Chondrocyte (in vitro differentiated cells): ENCODE measurements around the gene RAB3A. TPM values are rescaled to one million over a fixed set of nuclear protein-coding genes. Genes with fewer than 3 reads are reported as not detected.

ENCODE experiments used
- DNase-seq: peaks from one replicate; pipeline ENCODE4 v3.0.0; 2021; ENCODE audit warnings: mixed read lengths, low spot score
- H3K27ac Mint-ChIP-seq: one replicate; pipeline ENCODE4 v1.8.0; 2021; ENCODE audit warnings: mild to moderate bottlenecking, moderate library complexity, mixed read lengths; ENCODE audit not compliant: unreplicated experiment
- H3K27me3 Mint-ChIP-seq: 2 replicates; pipeline ENCODE4 v1.8.0; 2021; ENCODE audit warnings: low read depth, mixed read lengths
- H3K36me3 Mint-ChIP-seq: 2 replicates; pipeline ENCODE4 v1.8.0; 2021; ENCODE audit warnings: low read depth, mixed read lengths
- H3K4me1 Mint-ChIP-seq: 2 replicates; pipeline ENCODE4 v1.8.0; 2021; ENCODE audit warnings: low read depth, mild to moderate bottlenecking, mixed read lengths
- H3K4me3 Mint-ChIP-seq: one replicate; pipeline ENCODE4 v1.8.0; 2021; ENCODE audit warnings: mild to moderate bottlenecking, moderate library complexity, mixed read lengths; ENCODE audit not compliant: unreplicated experiment
- H3K9me3 Mint-ChIP-seq: 2 replicates; pipeline ENCODE4 v1.8.0; 2021; ENCODE audit warnings: low read depth, mixed read lengths
- CTCF ChIP-seq: fragments of 200-600 bp; sonication (generic); IDR thresholded peaks from 2 replicates; pipeline ENCODE4 v1.5.0; 2021; ENCODE audit warnings: antibody characterized with exemption, mild to moderate bottlenecking, moderate library complexity
- total RNA-seq: library from RNA; stranded (reverse); gene quantifications from 3 replicates; pipeline ENCODE4 v1.2.1, GENCODE V29; 2021

RAB3A gene
- total RNA-seq, 1 donor from 2014 or later, result 3.4 TPM

GRCh38 chr19:18176367-18177310 lies 27.2 kb downstream of the RAB3A start:
- TF ChIP-seq CTCF, result no peak
- Mint-ChIP-seq H3K9me3 (no peaks in the 10 kb centered on the region), H3K36me3 (peaks cover 2% of the 10 kb centered on the region), H3K27me3 (peaks cover 7% of the 10 kb centered on the region), H3K4me3 (no peak overlapping the region), H3K27ac (no peak overlapping the region), H3K4me1 (peaks cover 8% of the 10 kb centered on the region)
- no peak for DNase-seq

- Mint-ChIP-seq H3K27ac (no peak overlapping the region), H3K27me3 (peaks cover 7% of the 10 kb centered on the region), H3K4me3 (no peak overlapping the region), H3K36me3 (peaks cover 6% of the 10 kb centered on the region), H3K9me3 (no peaks in the 10 kb centered on the region), H3K4me1 (peaks cover 8% of the 10 kb centered on the region)
- TF ChIP-seq CTCF, result no peak
- no peak for DNase-seq
Observed at GRCh38 chr19:18174983-18175382, 28.9 kb downstream of the RAB3A start.

- H3K4me3 Mint-ChIP-seq, result peak within 1 kb of the TSS; percentile 77
- peaks cover 8% of the 10 kb centered on the region for H3K4me1 Mint-ChIP-seq
- no peaks in the 10 kb centered on the region for H3K9me3 Mint-ChIP-seq
- DNase-seq, result no peak
- peaks cover 7% of the 10 kb centered on the region for H3K27me3 Mint-ChIP-seq
- peaks cover 8% of the 10 kb centered on the region for H3K36me3 Mint-ChIP-seq
- H3K27ac Mint-ChIP-seq, result no peak within 1 kb of the TSS
- TF ChIP-seq CTCF, result peak; percentile 19
Observed at GRCh38 chr19:18173572-18174288, 30.1 kb downstream of the RAB3A start, which contains the start of gene IFI30. TSS of gene IFI30 (plus strand) at chr19:18173813. CDS start at chr19:18173842, 29 bp downstream.

- no peaks in the 10 kb centered on the region for H3K9me3 Mint-ChIP-seq
- H3K36me3 Mint-ChIP-seq, result peaks cover 11% of the 10 kb centered on the region
- peaks cover 8% of the 10 kb centered on the region for H3K4me1 Mint-ChIP-seq
- peak overlapping the region; percentile 77 for H3K4me3 Mint-ChIP-seq
- peaks cover 7% of the 10 kb centered on the region for H3K27me3 Mint-ChIP-seq
- TF ChIP-seq CTCF, result no peak
- no peak overlapping the region for H3K27ac Mint-ChIP-seq
- no peak for DNase-seq
Observed at GRCh38 chr19:18173054-18173571, 30.7 kb downstream of the RAB3A start.
